Natural killer cell (primary cell): ENCODE data around the gene MEGF6. TPM values are rescaled to one million over a fixed set of nuclear protein-coding genes. Genes with fewer than 3 reads are reported as not detected.

Source experiments
- ATAC-seq, 3 donors: fragments of 150-1000 bp in 2 of 3; fragments of 200-7000 bp in 1 of 3; cut with Tn5 transposase; 1 replicate in 1 of 3; 2 replicates in 2 of 3; pipeline ENCODE4 v1.10.0; 2021; ENCODE audit warnings: mild to moderate bottlenecking in 2 of 3, moderate library complexity in 2 of 3
- DNase-seq, 2 donors: peaks; one replicate each; pipeline versions ENCODE4 v3.0.0 to v3.0.0-alpha.2; 2013 to 2021; ENCODE audit warnings: mixed read lengths in 1 of 2
- H3K27ac ChIP-seq: one replicate; pipeline ENCODE4 v1.5.1; 2013; ENCODE audit warnings: mild to moderate bottlenecking, low read length
- H3K27me3 ChIP-seq: one replicate; pipeline ENCODE4 v1.6.1; 2013; ENCODE audit warnings: low read length; ENCODE audit not compliant: control insufficient read depth, insufficient read depth
- H3K36me3 ChIP-seq: one replicate; pipeline ENCODE4 v1.6.1; 2013; ENCODE audit warnings: low read length; ENCODE audit not compliant: control insufficient read depth, insufficient read depth
- H3K4me1 ChIP-seq: one replicate; pipeline ENCODE4 v1.6.1; 2013; ENCODE audit warnings: low read length; ENCODE audit not compliant: control insufficient read depth, insufficient read depth
- H3K4me3 ChIP-seq: one replicate; pipeline ENCODE4 v1.5.1; 2013; ENCODE audit warnings: low read length
- H3K9me3 ChIP-seq: one replicate; pipeline ENCODE4 v1.6.1; 2013; ENCODE audit warnings: low read length; ENCODE audit not compliant: control insufficient read depth, insufficient read depth
- H3K27ac Mint-ChIP-seq, 2 donors: one replicate each; pipeline ENCODE4 v1.8.0; 2022; ENCODE audit warnings: mild to moderate bottlenecking in 2 of 2, mixed read lengths in 2 of 2, moderate library complexity in 1 of 2
- H3K27me3 Mint-ChIP-seq, 2 donors: one replicate each; pipeline ENCODE4 v1.8.0; 2022; ENCODE audit warnings: low read depth in 2 of 2, mixed read lengths in 2 of 2
- H3K36me3 Mint-ChIP-seq: one replicate; pipeline ENCODE4 v1.8.0; 2022; ENCODE audit warnings: mixed read lengths
- H3K4me1 Mint-ChIP-seq, 2 donors: one replicate each; pipeline ENCODE4 v1.8.0; 2022; ENCODE audit warnings: mixed read lengths in 2 of 2
- H3K4me3 Mint-ChIP-seq: one replicate; pipeline ENCODE4 v1.8.0; 2022; ENCODE audit warnings: mild to moderate bottlenecking, moderate library complexity, mixed read lengths
- H3K9me3 Mint-ChIP-seq, 2 donors: one replicate each; pipeline ENCODE4 v1.8.0; 2022; ENCODE audit warnings: mixed read lengths in 2 of 2
- WGBS: methylation state at CpG from one replicate; pipeline ENCODE4 v1.1.7; 2013; ENCODE audit warnings: missing lambda C conversion rate; ENCODE audit not compliant: insufficient coverage; 5-methylcytosine and 5-hydroxymethylcytosine counted together
- intact Hi-C: fragments of 100-400 bp; cut with micrococcal nuclease; formaldehyde crosslinking; loops from one replicate; pipeline ENCODE4 v1.14.2; 2022
- total RNA-seq, 4 donors: library from RNA; stranded (reverse); fragments of 120-200 nt in 1 of 4; gene quantifications; one replicate each; pipeline versions ENCODE4 v1.2.3 to v1.2.4, GENCODE V29; 2013 to 2022
- TF ChIP-seq, protein P1 (sequence below): fragments of 200-600 bp; IDR thresholded peaks from one replicate; pipeline ENCODE4 v1.8.0; 2022; ENCODE audit warnings: antibody characterized with exemption

MEGF6 gene
- total RNA-seq, 3 donors from 2014 or later (not counting 1 experiment from before 2014, with no cell fraction given), result 3.1 to 15.6 (median 5.1) TPM

DNA sequence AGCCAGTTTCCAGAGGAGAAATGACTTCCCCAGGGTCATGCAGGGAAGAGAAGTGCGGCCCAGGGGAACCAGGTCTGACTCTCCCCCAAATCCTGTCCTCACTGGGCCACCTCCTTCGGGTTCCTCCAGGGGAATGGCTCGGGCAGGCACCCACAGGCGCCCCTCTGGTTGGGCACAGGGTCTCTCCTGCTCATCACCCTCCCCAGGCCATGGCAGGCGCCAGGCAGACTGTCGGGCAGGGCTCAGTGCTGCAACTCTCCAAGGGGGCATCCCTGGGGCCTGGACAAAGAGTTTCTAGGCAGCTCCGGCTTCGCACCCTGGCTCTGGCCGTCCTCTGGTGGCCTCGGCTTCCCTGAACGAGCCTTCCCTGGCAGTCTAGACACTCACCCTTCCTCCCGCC lies 75.6 kb downstream of the MEGF6 start:
- intact Hi-C loops, result no loop called here
- WGBS, result 89% methylated on average over 12 of the region's 12 CpGs

DNA sequence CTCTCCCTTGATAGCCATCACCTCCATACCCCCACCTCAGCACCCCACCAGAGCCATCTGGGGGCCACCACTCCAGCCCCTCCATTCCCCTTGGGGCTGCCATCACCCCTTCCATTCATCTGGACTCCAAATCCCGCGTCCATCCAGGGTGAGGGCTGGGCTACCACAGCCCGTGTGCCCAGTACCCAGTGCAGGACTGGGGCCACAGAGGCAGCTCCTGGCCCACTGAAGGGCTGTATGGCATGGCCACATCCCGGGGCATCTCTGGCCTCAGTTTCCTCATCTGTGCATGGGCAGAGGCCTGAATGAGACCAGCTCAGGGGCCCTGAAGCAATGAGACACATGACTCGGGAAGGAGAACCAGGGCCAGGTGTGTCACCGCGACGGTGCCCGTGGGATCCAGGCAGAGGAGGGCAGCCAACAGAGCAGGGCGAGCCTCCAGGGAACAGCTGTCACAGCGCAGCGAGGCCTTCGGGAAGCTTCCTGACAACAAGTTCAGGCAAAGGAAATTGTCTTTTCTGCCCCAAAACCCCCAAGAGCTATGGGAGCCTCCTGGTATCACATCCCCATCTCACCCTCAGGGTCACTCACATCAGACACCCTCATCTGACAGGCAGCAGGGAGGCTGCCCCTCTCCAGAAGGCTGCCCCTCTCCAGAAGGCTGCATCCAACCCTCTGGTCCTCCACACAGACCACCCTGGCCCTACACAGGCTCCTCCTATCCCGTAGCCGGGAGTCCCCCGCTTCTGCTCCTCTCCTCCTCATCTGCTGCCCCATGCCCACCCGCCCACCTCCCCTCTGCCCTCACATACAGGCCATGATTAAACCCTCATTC lies 76.3 kb downstream of the MEGF6 start:
- Mint-ChIP-seq H3K4me1 (no peaks in the 10 kb centered on the region), H3K27ac (no peak overlapping the region), H3K9me3 (no peaks in the 10 kb centered on the region), H3K4me3 (no peak overlapping the region), H3K36me3 (no peaks in the 10 kb centered on the region), H3K27me3 (peaks cover 0 to 6% of the 10 kb centered on the region in 2 donors)
- no peaks in the 10 kb centered on the region for H3K36me3 ChIP-seq
- ATAC-seq (no peak), DNase-seq (no peak)
- intact Hi-C loops, result no loop called here
- H3K4me1 ChIP-seq, result peaks cover 8% of the 10 kb centered on the region
- WGBS, result 79% methylated on average over 17 of the region's 17 CpGs
- H3K27ac ChIP-seq, result no peak overlapping the region
- H3K27me3 ChIP-seq, result no peaks in the 10 kb centered on the region
- H3K9me3 ChIP-seq, result no peaks in the 10 kb centered on the region
- TF ChIP-seq, protein P1, sequence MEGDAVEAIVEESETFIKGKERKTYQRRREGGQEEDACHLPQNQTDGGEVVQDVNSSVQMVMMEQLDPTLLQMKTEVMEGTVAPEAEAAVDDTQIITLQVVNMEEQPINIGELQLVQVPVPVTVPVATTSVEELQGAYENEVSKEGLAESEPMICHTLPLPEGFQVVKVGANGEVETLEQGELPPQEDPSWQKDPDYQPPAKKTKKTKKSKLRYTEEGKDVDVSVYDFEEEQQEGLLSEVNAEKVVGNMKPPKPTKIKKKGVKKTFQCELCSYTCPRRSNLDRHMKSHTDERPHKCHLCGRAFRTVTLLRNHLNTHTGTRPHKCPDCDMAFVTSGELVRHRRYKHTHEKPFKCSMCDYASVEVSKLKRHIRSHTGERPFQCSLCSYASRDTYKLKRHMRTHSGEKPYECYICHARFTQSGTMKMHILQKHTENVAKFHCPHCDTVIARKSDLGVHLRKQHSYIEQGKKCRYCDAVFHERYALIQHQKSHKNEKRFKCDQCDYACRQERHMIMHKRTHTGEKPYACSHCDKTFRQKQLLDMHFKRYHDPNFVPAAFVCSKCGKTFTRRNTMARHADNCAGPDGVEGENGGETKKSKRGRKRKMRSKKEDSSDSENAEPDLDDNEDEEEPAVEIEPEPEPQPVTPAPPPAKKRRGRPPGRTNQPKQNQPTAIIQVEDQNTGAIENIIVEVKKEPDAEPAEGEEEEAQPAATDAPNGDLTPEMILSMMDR, result no peak
- no peak overlapping the region for H3K4me3 ChIP-seq

More for the DNA sequence above, 75.6 kb downstream of the MEGF6 start:
- Histone ChIP-seq H3K4me3 (no peak overlapping the region), H3K9me3 (no peaks in the 10 kb centered on the region), H3K27me3 (no peaks in the 10 kb centered on the region), H3K36me3 (no peaks in the 10 kb centered on the region), H3K4me1 (peaks cover under 1% of the 10 kb centered on the region), H3K27ac (no peak overlapping the region)
- DNase-seq (no peak), ATAC-seq (no peak)
- H3K27ac Mint-ChIP-seq, result no peak overlapping the region
- no peaks in the 10 kb centered on the region for H3K36me3 Mint-ChIP-seq
- H3K4me1 Mint-ChIP-seq, result no peaks in the 10 kb centered on the region
- peaks cover 0 to 3% of the 10 kb centered on the region in 2 donors for H3K27me3 Mint-ChIP-seq
- H3K4me3 Mint-ChIP-seq, result no peak overlapping the region
- TF ChIP-seq, protein P1, result no peak
- H3K9me3 Mint-ChIP-seq, result no peaks in the 10 kb centered on the region

DNA sequence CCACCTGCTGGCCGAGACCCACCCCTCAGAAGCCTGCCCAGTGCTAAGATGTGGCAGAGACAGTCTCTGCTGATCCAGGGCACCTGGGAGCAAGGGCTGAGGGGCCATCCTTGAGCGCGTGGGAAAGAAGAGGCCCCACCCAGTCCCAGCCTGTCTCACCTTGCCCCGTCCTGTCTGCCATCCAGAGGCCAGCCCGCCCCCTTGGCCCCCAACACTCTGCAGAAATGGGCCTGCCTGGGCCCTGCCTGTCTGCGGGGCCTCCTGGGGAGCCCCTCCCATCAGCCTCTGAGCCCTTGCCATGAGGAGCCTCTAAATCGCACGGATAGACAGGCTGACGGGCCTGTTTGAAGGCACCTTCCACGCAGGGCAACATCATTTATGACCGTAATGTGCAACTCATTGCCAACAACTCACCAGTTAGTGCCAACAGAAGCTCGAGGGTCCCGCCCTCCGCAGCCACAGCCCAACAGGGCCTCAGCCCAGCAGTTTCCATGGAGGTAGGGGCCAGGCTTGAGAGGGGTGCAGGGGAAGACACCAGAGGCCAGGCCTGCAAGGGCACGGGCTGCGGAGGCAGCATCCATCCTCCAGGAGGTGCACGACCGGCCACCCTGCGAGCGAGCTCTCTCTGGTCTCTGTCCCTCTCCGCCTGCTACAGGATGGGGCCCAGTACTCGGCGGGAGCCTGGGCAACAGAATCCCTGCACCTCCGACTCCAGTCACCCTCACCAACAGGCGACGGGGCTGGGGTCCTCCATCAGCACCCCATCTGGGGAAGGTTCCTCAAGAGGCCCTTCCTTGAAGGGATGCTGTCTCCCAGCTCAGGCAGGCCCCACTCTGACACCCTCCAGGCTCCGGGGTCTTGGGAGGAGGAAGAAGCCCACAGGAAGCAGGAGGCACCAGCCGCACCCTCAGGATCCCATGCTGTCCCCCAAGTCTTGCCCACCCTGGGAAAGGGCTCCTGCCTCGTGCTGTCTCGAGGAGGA lies 78.0 kb downstream of the MEGF6 start:
- Mint-ChIP-seq H3K27me3 (peaks cover 0 to 6% of the 10 kb centered on the region in 2 donors), H3K4me1 (no peaks in the 10 kb centered on the region), H3K9me3 (no peaks in the 10 kb centered on the region), H3K27ac (no peak overlapping the region), H3K4me3 (no peak overlapping the region), H3K36me3 (no peaks in the 10 kb centered on the region)
- no peaks in the 10 kb centered on the region for H3K9me3 ChIP-seq
- WGBS, result 86% methylated on average over 30 of the region's 30 CpGs
- intact Hi-C loops, result no loop called here
- peaks cover 11% of the 10 kb centered on the region for H3K4me1 ChIP-seq
- TF ChIP-seq, protein P1, result no peak
- H3K27me3 ChIP-seq, result no peaks in the 10 kb centered on the region
- H3K4me3 ChIP-seq, result no peak overlapping the region
- H3K36me3 ChIP-seq, result no peaks in the 10 kb centered on the region
- no peak overlapping the region for H3K27ac ChIP-seq
- DNase-seq (no peak), ATAC-seq (no peak)
